Vagina (tissue), 2 donors: ENCODE data around the gene CALML4.

Experiments
- POLR2A ChIP-seq, 2 donors: fragments of 450-650 bp; IDR thresholded peaks; one replicate each; pipeline ENCODE4 v1.6.1; 2017; ENCODE audit warnings: antibody characterized with exemption in 2 of 2, mild to moderate bottlenecking in 2 of 2, moderate library complexity in 2 of 2
- TF ChIP-seq, protein P1 (sequence below), 3 experiments: fragments of 450-650 bp in 2 of 3; fragments of 200-600 bp in 1 of 3; sonication (generic) in 1 of 3; IDR thresholded peaks; one replicate each; pipeline ENCODE4 v1.5.1; 2017 to 2019; ENCODE audit warnings: antibody characterized with exemption in 3 of 3, mild to moderate bottlenecking in 2 of 3, moderate library complexity in 2 of 3

DNA sequence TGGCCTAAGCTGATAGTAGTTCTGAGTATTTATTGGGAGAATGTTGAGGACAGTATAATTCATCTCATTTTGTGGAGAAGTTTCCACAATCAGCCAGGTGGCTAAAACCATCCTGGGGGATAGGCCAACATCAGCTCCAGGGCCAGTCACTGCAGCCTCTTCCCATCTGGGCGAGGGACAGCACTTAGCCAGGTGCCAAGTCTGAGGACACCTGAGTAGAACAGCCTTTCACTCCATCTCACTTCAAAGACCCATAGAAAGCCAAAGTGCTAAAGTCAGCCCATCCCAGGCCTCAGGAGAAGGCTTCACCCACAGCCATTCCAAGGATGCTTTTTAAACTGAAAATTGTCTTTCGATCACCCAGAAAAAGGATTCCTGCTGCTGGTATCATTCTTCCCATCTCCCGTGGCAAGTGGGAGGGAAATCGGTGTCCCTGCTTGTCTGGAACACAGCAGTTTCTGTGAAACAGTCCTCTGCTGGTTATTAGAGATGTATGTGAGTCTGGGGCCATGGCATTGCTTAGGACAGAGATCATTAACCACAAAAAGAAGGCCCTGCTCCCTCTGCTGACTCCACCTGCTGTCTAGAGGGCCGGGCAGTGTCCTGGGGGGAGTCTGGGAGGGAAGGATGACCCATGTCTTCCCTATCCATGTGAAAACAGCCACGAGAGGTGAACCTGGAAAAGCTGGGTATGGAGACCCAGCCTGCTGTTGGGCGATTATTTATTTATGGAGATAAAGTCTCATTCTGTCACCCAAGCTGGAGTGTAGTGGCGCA, 9.6 kb downstream of the CALML4 start:
- TF ChIP-seq, protein P1, sequence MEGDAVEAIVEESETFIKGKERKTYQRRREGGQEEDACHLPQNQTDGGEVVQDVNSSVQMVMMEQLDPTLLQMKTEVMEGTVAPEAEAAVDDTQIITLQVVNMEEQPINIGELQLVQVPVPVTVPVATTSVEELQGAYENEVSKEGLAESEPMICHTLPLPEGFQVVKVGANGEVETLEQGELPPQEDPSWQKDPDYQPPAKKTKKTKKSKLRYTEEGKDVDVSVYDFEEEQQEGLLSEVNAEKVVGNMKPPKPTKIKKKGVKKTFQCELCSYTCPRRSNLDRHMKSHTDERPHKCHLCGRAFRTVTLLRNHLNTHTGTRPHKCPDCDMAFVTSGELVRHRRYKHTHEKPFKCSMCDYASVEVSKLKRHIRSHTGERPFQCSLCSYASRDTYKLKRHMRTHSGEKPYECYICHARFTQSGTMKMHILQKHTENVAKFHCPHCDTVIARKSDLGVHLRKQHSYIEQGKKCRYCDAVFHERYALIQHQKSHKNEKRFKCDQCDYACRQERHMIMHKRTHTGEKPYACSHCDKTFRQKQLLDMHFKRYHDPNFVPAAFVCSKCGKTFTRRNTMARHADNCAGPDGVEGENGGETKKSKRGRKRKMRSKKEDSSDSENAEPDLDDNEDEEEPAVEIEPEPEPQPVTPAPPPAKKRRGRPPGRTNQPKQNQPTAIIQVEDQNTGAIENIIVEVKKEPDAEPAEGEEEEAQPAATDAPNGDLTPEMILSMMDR (IDR thresholded peaks at IDR 0.05), result no peak
- TF ChIP-seq POLR2A (IDR thresholded peaks at IDR 0.05), result no peak
